ENCODE measurements around the gene SLC9A3. TPM values are rescaled to one million over a fixed set of nuclear protein-coding genes. Genes with fewer than 3 reads are reported as not detected.

SLC9A3 gene
- total RNA-seq, 2 donors from 2014 or later, result 4.3 to 5.3 TPM

GRCh38 chr5:568061-568781 is 44.0 kb upstream of the SLC9A3 start:
- H3K9me3 ChIP-seq, result no peaks in the 10 kb centered on the region
- WGBS, result 72% methylated on average over 22 of the region's 27 CpGs
- no peak overlapping the region for H3K27ac ChIP-seq
- no peaks in the 10 kb centered on the region for H3K36me3 ChIP-seq
- no peaks in the 10 kb centered on the region for H3K4me1 ChIP-seq (replicated peaks)
- peaks cover 7% of the 10 kb centered on the region for H3K27me3 ChIP-seq (replicated peaks; ENCODE audit: insufficient read depth)
- H3K4me3 ChIP-seq, result no peak overlapping the region
- DNase-seq (ENCODE audit: low spot score), result no peak
- intact Hi-C loops (cut with DNase I), result no loop called here
- TF ChIP-seq CTCF (IDR thresholded peaks at IDR 0.05) (no peak), POLR2A (IDR thresholded peaks at IDR 0.05) (no peak), POLR2AphosphoS5 (IDR thresholded peaks at IDR 0.05) (no peak)

- Histone ChIP-seq H3K4me3 (no peak overlapping the region), H3K4me1 (replicated peaks) (no peaks in the 10 kb centered on the region), H3K27me3 (replicated peaks; ENCODE audit: insufficient read depth) (peaks cover 7% of the 10 kb centered on the region), H3K27ac (no peak overlapping the region), H3K9me3 (no peaks in the 10 kb centered on the region), H3K36me3 (no peaks in the 10 kb centered on the region)
- intact Hi-C loops (cut with DNase I), result no loop called here
- DNase-seq (ENCODE audit: low spot score), result no peak
- 86% methylated on average over 7 of the region's 13 CpGs for WGBS
- TF ChIP-seq POLR2A (IDR thresholded peaks at IDR 0.05) (no peak), POLR2AphosphoS5 (IDR thresholded peaks at IDR 0.05) (no peak), CTCF (IDR thresholded peaks at IDR 0.05) (no peak)
These were observed 43.4 kb upstream of the SLC9A3 start for GRCh38 chr5:567664-568060.

- Histone ChIP-seq H3K9me3 (no peaks in the 10 kb centered on the region), H3K27ac (no peak overlapping the region), H3K4me1 (replicated peaks) (no peaks in the 10 kb centered on the region), H3K27me3 (replicated peaks; ENCODE audit: insufficient read depth) (peaks cover 7% of the 10 kb centered on the region), H3K4me3 (no peak overlapping the region), H3K36me3 (no peaks in the 10 kb centered on the region)
- TF ChIP-seq POLR2A (IDR thresholded peaks at IDR 0.05), result no peak
- TF ChIP-seq POLR2AphosphoS5 (IDR thresholded peaks at IDR 0.05), result no peak
- TF ChIP-seq CTCF (IDR thresholded peaks at IDR 0.05), result no peak
- intact Hi-C loops (cut with DNase I), result no loop called here
- no peak for DNase-seq (ENCODE audit: low spot score)
- 85% methylated on average over 16 of the region's 16 CpGs for WGBS
These were observed 42.5 kb upstream of the SLC9A3 start for GRCh38 chr5:566636-567309.

GRCh38 chr5:565782-566440 is 41.7 kb upstream of the SLC9A3 start:
- H3K36me3 ChIP-seq, result no peaks in the 10 kb centered on the region
- peaks cover 7% of the 10 kb centered on the region for H3K27me3 ChIP-seq (replicated peaks; ENCODE audit: insufficient read depth)
- H3K4me1 ChIP-seq (replicated peaks), result no peaks in the 10 kb centered on the region
- no peak for DNase-seq (ENCODE audit: low spot score)
- H3K4me3 ChIP-seq, result no peak overlapping the region
- no peaks in the 10 kb centered on the region for H3K9me3 ChIP-seq
- no peak overlapping the region for H3K27ac ChIP-seq
- TF ChIP-seq POLR2A (IDR thresholded peaks at IDR 0.05) (no peak), CTCF (IDR thresholded peaks at IDR 0.05) (no peak), POLR2AphosphoS5 (IDR thresholded peaks at IDR 0.05) (no peak)
- WGBS, result 43% methylated on average over 16 of the region's 20 CpGs
- intact Hi-C loops (cut with DNase I), result no loop called here

All from prostate gland (tissue), 2 donors.